Dermis microvascular lymphatic vessel endothelial cell (primary cell): ENCODE data around the gene PBX2. TPM values are rescaled to one million over a fixed set of nuclear protein-coding genes. Genes with fewer than 3 reads are reported as not detected.
A peak's percentile ranks its signal among the peaks of the same experiment; 100 is the strongest.

Experiments used
- DNase-seq, 2 donors: peaks; one replicate each; pipeline versions ENCODE4 v3.0.0 to v3.0.0-alpha.2; 2010; ENCODE audit warnings: low read depth in 2 of 2
- total RNA-seq: library from RNA; depleted of rRNA; stranded (reverse); fragments of >200 nt; gene quantifications from 2 replicates; pipeline ENCODE4 v1.2.1, GENCODE V29; 2014

PBX2 gene
- total RNA-seq, 1 donor from 2014 or later: 37.2 TPM

- no peak for DNase-seq
Observed at GRCh38 chr6:32175322-32175710, 14.7 kb downstream of the PBX2 start.

- DNase-seq: no peak
Observed at GRCh38 chr6:32174416-32174815, 15.6 kb downstream of the PBX2 start.

GRCh38 chr6:32173051-32173727 lies 16.8 kb downstream of the PBX2 start:
- DNase-seq: no peak

GRCh38 chr6:32171234-32171633 lies 18.8 kb downstream of the PBX2 start:
- no peak for DNase-seq

GRCh38 chr6:32170294-32170693 lies 19.7 kb downstream of the PBX2 start:
- DNase-seq: no peak

- DNase-seq: no peak
Observed at GRCh38 chr6:32168807-32169591, 21.0 kb downstream of the PBX2 start.

- DNase-seq: no peak
Observed at GRCh38 chr6:32168350-32168749, 21.7 kb downstream of the PBX2 start.

GRCh38 chr6:32167761-32168262 lies 22.2 kb downstream of the PBX2 start:
- DNase-seq: no peak

- no peak for DNase-seq
Observed at GRCh38 chr6:32167154-32167760, 22.7 kb downstream of the PBX2 start.

GRCh38 chr6:32166411-32167061 lies 23.5 kb downstream of the PBX2 start:
- no peak for DNase-seq

GRCh38 chr6:32164295-32164694 lies 25.7 kb downstream of the PBX2 start, which contains the start of gene EGFL8:
TSS of gene EGFL8 (plus strand) at chr6:32164595. CDS start at chr6:32166166, 1,571 bp downstream.
- no peak for DNase-seq

- DNase-seq: no peak
Observed at GRCh38 chr6:32163559-32164258, 26.3 kb downstream of the PBX2 start.

- no peak for DNase-seq
Observed at GRCh38 chr6:32158052-32158451, 31.9 kb downstream of the PBX2 start.

- DNase-seq: no peak
Observed at GRCh38 chr6:32156891-32157290, 33.1 kb downstream of the PBX2 start.

- DNase-seq: peak; percentile 68 to 80
Observed at GRCh38 chr6:32154514-32155161, 35.4 kb downstream of the PBX2 start.

- DNase-seq: peak; percentile 96 to 97
Observed at GRCh38 chr6:32153564-32154513, 36.2 kb downstream of the PBX2 start, which contains the start of gene PPT2. TSS of gene PPT2 (plus strand) at chr6:32154141. CDS start at chr6:32154595, 454 bp downstream.

- DNase-seq: peak in 1 of 2 donors; percentile 48
Observed at GRCh38 chr6:32152769-32153563, 37.0 kb downstream of the PBX2 start.
